GM23338 (cell line): ENCODE data around the gene LUC7L. TPM values are rescaled to one million over a fixed set of nuclear protein-coding genes. Genes with fewer than 3 reads are reported as not detected.

Experiments used
- ATAC-seq: fragments of 200-7000 bp; cut with Tn5 transposase; 3 replicates; pipeline ENCODE4 v1.9.1; 2020
- DNase-seq: peaks from one replicate; pipeline ENCODE4 v3.0.0-alpha.2; 2015; ENCODE audit warnings: low spot score
- H2AFZ ChIP-seq: fragments of 200-600 bp; sonication (generic); 2 replicates; pipeline ENCODE4 v1.8.0; 2016; ENCODE audit warnings: antibody characterized with exemption, mild to moderate bottlenecking, moderate library complexity
- H3F3A ChIP-seq: fragments of 200-600 bp; sonication (generic); replicated peaks from 2 replicates; pipeline ENCODE4 v1.8.0; 2017; ENCODE audit warnings: antibody characterized with exemption, mixed run types, low read depth
- H3K27ac ChIP-seq: fragments of 200-600 bp; sonication (generic); 2 replicates; pipeline ENCODE4 v1.6.1; 2016; ENCODE audit warnings: low read depth
- H3K27me3 ChIP-seq: fragments of 200-600 bp; sonication (generic); 2 replicates; pipeline ENCODE4 v1.8.0; 2016; ENCODE audit warnings: mild to moderate bottlenecking, mixed run types, moderate library complexity; ENCODE audit not compliant: insufficient read depth
- H3K36me3 ChIP-seq: fragments of 200-600 bp; sonication (generic); 2 replicates; pipeline ENCODE4 v1.8.0; 2016; ENCODE audit warnings: mild to moderate bottlenecking; ENCODE audit not compliant: insufficient read depth
- H3K4me1 ChIP-seq: fragments of 200-600 bp; sonication (generic); 2 replicates; pipeline ENCODE4 v1.8.0; 2016; ENCODE audit warnings: mild to moderate bottlenecking, moderate library complexity; ENCODE audit not compliant: insufficient read depth
- H3K4me2 ChIP-seq: fragments of 200-600 bp; sonication (generic); 2 replicates; pipeline ENCODE4 v1.7.1; 2017; ENCODE audit warnings: mixed run types
- H3K4me3 ChIP-seq: fragments of 200-600 bp; sonication (generic); 2 replicates; pipeline ENCODE4 v1.6.1; 2016; ENCODE audit warnings: mixed run types
- H3K79me2 ChIP-seq: fragments of 200-600 bp; sonication (generic); replicated peaks from 2 replicates; pipeline ENCODE4 v1.8.0; 2017; ENCODE audit warnings: mild to moderate bottlenecking; ENCODE audit not compliant: insufficient read depth
- H3K9me2 ChIP-seq: fragments of 200-600 bp; sonication (generic); 2 replicates; pipeline ENCODE4 v1.8.0; 2017; ENCODE audit not compliant: insufficient read depth
- H4K20me1 ChIP-seq: fragments of 200-600 bp; sonication (generic); replicated peaks from 2 replicates; pipeline ENCODE4 v1.8.0; 2017; ENCODE audit warnings: mild to moderate bottlenecking; ENCODE audit not compliant: insufficient read depth
- H3K27ac Mint-ChIP-seq: 2 replicates; pipeline ENCODE4 v1.8.0; 2020; ENCODE audit warnings: inconsistent platforms, mild to moderate bottlenecking, moderate library complexity, mixed read lengths
- H3K27me3 Mint-ChIP-seq: 3 replicates; pipeline ENCODE4 v1.8.0; 2022; ENCODE audit warnings: low read depth, mild to moderate bottlenecking, moderate library complexity, mixed read lengths, inconsistent platforms; ENCODE audit not compliant: insufficient read depth, poor library complexity
- H3K36me3 Mint-ChIP-seq: 3 replicates; pipeline ENCODE4 v1.8.0; 2021; ENCODE audit warnings: low read depth, mild to moderate bottlenecking, inconsistent platforms, moderate library complexity, mixed read lengths
- H3K4me1 Mint-ChIP-seq: 3 replicates; pipeline ENCODE4 v1.8.0; 2020; ENCODE audit warnings: mild to moderate bottlenecking, inconsistent platforms, mixed read lengths
- H3K4me3 Mint-ChIP-seq: 3 replicates; pipeline ENCODE4 v1.8.0; 2021; ENCODE audit warnings: moderate library complexity, mild to moderate bottlenecking, inconsistent platforms, mixed read lengths
- H3K9me3 Mint-ChIP-seq: 3 replicates; pipeline ENCODE4 v1.8.0; 2020; ENCODE audit warnings: moderate library complexity, mild to moderate bottlenecking, inconsistent platforms, mixed read lengths
- CREB1 ChIP-seq: fragments of 250-450 bp; sonication (Bioruptor Pico); IDR thresholded peaks from 2 replicates; pipeline ENCODE4 v1.5.0; 2020; ENCODE audit warnings: low read depth, mild to moderate bottlenecking, moderate library complexity
- EZH2 ChIP-seq: fragments of 200-600 bp; sonication (generic); IDR thresholded peaks from one replicate; pipeline ENCODE4 v1.8.0; 2017; ENCODE audit warnings: antibody characterized with exemption, mild to moderate bottlenecking, low read depth; ENCODE audit not compliant: unreplicated experiment
- JUNB ChIP-seq: IDR thresholded peaks from one replicate; pipeline ENCODE4 v1.6.1; 2016; ENCODE audit warnings: antibody characterized with exemption; ENCODE audit not compliant: unreplicated experiment
- NANOG ChIP-seq: IDR thresholded peaks from 2 replicates; pipeline ENCODE4 v1.6.1; 2016; ENCODE audit warnings: antibody characterized with exemption, borderline replicate concordance
- POLR2AphosphoS5 ChIP-seq: IDR thresholded peaks from 2 replicates; pipeline ENCODE4 v1.6.1; 2016; ENCODE audit warnings: antibody characterized with exemption, low read depth
- STAT1 ChIP-seq: IDR thresholded peaks from one replicate; pipeline ENCODE4 v1.6.1; 2016; ENCODE audit warnings: antibody characterized with exemption; ENCODE audit not compliant: unreplicated experiment
- ZNF114 ChIP-seq: fragments of 250-450 bp; sonication (Bioruptor Pico); IDR thresholded peaks from 2 replicates; pipeline ENCODE4 v1.5.0; 2020; ENCODE audit warnings: mild to moderate bottlenecking, moderate library complexity
- ZNF331 ChIP-seq: fragments of 250-450 bp; sonication (Bioruptor Pico); IDR thresholded peaks from 2 replicates; pipeline ENCODE4 v1.5.0; 2020; ENCODE audit warnings: low read depth, mild to moderate bottlenecking, moderate library complexity
- polyA plus RNA-seq: library from polyadenylated mRNA; unstranded; fragments of >200 nt; fragmentation: Nextera tagmentation; extraction: Ambion mirVana; gene quantifications from 2 replicates; pipeline ENCODE4 v1.2.1, GENCODE V29; 2016
- total RNA-seq: library from RNA; depleted of rRNA; stranded (reverse); fragments of >200 nt; shearing (Covaris generic); gene quantifications from 2 replicates; pipeline ENCODE4 v1.2.3, GENCODE V29; 2014
- TF ChIP-seq, protein P1 (sequence below), 2 experiments: fragments of 200-600 bp in 1 of 2; sonication (generic) in 1 of 2; conservative IDR thresholded peaks; 2 replicates each; pipeline versions ENCODE4 v1.5.1 to v1.6.1; 2016 to 2017; ENCODE audit warnings: antibody characterized with exemption in 2 of 2, low read depth in 2 of 2, mild to moderate bottlenecking in 2 of 2, moderate library complexity in 1 of 2
- TF ChIP-seq, protein P2 (sequence below): fragments of 250-450 bp; sonication (Bioruptor Pico); IDR thresholded peaks from 2 replicates; pipeline ENCODE4 v1.5.0; 2020; ENCODE audit warnings: mild to moderate bottlenecking, moderate library complexity
- TF ChIP-seq, protein P3 (sequence below): IDR thresholded peaks from one replicate; pipeline ENCODE4 v1.6.1; 2018; ENCODE audit warnings: antibody characterized with exemption; ENCODE audit not compliant: unreplicated experiment

LUC7L gene
- total and polyA plus RNA-seq, 2 experiments from 2014 or later: 114 to 151 TPM

DNA sequence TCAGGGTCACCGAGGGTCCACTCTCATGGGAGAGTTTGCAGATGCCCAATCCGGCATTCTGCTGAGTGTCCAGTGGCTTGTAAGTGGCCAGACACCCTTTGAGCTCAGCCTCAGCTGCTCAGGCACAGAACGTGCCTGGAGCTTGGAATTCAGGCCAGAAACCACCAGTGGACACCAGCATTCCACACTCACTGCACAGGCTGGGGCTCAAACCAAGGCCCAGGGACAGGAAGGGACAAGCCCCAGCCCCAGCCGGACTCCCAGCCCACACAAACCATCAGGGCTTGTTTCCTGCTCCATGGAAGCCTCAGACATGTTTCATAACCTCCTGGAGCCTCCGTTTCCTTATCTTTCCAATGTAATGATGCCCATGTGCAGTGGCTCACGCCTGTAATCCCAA, 85.8 kb downstream of the LUC7L start:
- Mint-ChIP-seq H3K4me1 (no peaks in the 10 kb centered on the region), H3K27me3 (peaks cover 18% of the 10 kb centered on the region), H3K9me3 (peaks cover 4% of the 10 kb centered on the region; the same call in 2 of the 3 replicates), H3K27ac (no peak overlapping the region; the same call in 1 of the 2 replicates), H3K4me3 (no peak overlapping the region; the same call in 2 of the 3 replicates), H3K36me3 (no peaks in the 10 kb centered on the region; the same call in 2 of the 3 replicates)
- H3K9me2 ChIP-seq: no peaks in the 10 kb centered on the region
- no peaks in the 10 kb centered on the region for H4K20me1 ChIP-seq
- H3K4me3 ChIP-seq: no peak overlapping the region
- DNase-seq (no peak), ATAC-seq (no peak)
- no peaks in the 10 kb centered on the region for H3K27me3 ChIP-seq
- no peak overlapping the region for H2AFZ ChIP-seq
- no peaks in the 10 kb centered on the region for H3K4me1 ChIP-seq
- TF ChIP-seq JUNB (no peak), ZNF114 (no peak), EZH2 (no peak), STAT1 (no peak), CREB1 (CRISPR knock-in tag) (no peak), ZNF331 (CRISPR knock-in tag) (no peak), POLR2AphosphoS5 (no peak), NANOG (no peak)
- TF ChIP-seq, protein P1, sequence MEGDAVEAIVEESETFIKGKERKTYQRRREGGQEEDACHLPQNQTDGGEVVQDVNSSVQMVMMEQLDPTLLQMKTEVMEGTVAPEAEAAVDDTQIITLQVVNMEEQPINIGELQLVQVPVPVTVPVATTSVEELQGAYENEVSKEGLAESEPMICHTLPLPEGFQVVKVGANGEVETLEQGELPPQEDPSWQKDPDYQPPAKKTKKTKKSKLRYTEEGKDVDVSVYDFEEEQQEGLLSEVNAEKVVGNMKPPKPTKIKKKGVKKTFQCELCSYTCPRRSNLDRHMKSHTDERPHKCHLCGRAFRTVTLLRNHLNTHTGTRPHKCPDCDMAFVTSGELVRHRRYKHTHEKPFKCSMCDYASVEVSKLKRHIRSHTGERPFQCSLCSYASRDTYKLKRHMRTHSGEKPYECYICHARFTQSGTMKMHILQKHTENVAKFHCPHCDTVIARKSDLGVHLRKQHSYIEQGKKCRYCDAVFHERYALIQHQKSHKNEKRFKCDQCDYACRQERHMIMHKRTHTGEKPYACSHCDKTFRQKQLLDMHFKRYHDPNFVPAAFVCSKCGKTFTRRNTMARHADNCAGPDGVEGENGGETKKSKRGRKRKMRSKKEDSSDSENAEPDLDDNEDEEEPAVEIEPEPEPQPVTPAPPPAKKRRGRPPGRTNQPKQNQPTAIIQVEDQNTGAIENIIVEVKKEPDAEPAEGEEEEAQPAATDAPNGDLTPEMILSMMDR (conservative IDR thresholded peaks at IDR 0.05; ENCODE audit: low read depth in 2 of 2): no peak
- TF ChIP-seq, protein P2, sequence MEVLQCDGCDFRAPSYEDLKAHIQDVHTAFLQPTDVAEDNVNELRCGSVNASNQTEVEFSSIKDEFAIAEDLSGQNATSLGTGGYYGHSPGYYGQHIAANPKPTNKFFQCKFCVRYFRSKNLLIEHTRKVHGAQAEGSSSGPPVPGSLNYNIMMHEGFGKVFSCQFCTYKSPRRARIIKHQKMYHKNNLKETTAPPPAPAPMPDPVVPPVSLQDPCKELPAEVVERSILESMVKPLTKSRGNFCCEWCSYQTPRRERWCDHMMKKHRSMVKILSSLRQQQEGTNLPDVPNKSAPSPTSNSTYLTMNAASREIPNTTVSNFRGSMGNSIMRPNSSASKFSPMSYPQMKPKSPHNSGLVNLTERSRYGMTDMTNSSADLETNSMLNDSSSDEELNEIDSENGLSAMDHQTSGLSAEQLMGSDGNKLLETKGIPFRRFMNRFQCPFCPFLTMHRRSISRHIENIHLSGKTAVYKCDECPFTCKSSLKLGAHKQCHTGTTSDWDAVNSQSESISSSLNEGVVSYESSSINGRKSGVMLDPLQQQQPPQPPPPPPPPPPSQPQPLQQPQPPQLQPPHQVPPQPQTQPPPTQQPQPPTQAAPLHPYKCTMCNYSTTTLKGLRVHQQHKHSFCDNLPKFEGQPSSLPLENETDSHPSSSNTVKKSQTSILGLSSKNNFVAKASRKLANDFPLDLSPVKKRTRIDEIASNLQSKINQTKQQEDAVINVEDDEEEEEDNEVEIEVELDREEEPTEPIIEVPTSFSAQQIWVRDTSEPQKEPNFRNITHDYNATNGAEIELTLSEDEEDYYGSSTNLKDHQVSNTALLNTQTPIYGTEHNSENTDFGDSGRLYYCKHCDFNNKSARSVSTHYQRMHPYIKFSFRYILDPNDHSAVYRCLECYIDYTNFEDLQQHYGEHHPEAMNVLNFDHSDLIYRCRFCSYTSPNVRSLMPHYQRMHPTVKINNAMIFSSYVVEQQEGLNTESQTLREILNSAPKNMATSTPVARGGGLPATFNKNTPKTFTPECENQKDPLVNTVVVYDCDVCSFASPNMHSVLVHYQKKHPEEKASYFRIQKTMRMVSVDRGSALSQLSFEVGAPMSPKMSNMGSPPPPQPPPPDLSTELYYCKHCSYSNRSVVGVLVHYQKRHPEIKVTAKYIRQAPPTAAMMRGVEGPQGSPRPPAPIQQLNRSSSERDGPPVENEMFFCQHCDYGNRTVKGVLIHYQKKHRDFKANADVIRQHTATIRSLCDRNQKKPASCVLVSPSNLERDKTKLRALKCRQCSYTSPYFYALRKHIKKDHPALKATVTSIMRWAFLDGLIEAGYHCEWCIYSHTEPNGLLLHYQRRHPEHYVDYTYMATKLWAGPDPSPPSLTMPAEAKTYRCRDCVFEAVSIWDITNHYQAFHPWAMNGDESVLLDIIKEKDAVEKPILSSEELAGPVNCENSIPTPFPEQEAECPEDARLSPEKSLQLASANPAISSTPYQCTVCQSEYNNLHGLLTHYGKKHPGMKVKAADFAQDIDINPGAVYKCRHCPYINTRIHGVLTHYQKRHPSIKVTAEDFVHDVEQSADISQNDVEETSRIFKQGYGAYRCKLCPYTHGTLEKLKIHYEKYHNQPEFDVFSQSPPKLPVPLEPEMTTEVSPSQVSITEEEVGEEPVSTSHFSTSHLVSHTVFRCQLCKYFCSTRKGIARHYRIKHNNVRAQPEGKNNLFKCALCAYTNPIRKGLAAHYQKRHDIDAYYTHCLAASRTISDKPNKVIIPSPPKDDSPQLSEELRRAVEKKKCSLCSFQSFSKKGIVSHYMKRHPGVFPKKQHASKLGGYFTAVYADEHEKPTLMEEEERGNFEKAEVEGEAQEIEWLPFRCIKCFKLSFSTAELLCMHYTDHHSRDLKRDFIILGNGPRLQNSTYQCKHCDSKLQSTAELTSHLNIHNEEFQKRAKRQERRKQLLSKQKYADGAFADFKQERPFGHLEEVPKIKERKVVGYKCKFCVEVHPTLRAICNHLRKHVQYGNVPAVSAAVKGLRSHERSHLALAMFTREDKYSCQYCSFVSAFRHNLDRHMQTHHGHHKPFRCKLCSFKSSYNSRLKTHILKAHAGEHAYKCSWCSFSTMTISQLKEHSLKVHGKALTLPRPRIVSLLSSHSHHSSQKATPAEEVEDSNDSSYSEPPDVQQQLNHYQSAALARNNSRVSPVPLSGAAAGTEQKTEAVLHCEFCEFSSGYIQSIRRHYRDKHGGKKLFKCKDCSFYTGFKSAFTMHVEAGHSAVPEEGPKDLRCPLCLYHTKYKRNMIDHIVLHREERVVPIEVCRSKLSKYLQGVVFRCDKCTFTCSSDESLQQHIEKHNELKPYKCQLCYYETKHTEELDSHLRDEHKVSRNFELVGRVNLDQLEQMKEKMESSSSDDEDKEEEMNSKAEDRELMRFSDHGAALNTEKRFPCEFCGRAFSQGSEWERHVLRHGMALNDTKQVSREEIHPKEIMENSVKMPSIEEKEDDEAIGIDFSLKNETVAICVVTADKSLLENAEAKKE: no peak
- TF ChIP-seq, protein P3, sequence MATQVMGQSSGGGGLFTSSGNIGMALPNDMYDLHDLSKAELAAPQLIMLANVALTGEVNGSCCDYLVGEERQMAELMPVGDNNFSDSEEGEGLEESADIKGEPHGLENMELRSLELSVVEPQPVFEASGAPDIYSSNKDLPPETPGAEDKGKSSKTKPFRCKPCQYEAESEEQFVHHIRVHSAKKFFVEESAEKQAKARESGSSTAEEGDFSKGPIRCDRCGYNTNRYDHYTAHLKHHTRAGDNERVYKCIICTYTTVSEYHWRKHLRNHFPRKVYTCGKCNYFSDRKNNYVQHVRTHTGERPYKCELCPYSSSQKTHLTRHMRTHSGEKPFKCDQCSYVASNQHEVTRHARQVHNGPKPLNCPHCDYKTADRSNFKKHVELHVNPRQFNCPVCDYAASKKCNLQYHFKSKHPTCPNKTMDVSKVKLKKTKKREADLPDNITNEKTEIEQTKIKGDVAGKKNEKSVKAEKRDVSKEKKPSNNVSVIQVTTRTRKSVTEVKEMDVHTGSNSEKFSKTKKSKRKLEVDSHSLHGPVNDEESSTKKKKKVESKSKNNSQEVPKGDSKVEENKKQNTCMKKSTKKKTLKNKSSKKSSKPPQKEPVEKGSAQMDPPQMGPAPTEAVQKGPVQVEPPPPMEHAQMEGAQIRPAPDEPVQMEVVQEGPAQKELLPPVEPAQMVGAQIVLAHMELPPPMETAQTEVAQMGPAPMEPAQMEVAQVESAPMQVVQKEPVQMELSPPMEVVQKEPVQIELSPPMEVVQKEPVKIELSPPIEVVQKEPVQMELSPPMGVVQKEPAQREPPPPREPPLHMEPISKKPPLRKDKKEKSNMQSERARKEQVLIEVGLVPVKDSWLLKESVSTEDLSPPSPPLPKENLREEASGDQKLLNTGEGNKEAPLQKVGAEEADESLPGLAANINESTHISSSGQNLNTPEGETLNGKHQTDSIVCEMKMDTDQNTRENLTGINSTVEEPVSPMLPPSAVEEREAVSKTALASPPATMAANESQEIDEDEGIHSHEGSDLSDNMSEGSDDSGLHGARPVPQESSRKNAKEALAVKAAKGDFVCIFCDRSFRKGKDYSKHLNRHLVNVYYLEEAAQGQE: no peak
- H3K36me3 ChIP-seq: no peaks in the 10 kb centered on the region
- no peaks in the 10 kb centered on the region for H3F3A ChIP-seq
- H3K27ac ChIP-seq: no peak overlapping the region
- no peak overlapping the region for H3K4me2 ChIP-seq
- no peaks in the 10 kb centered on the region for H3K79me2 ChIP-seq
